OCI-LY3 (cell line): ENCODE data around the gene MTTP.

ENCODE experiments used
- CTCF ChIP-seq: fragments of 200-600, 300-600 bp; sonication (generic); IDR thresholded peaks from 2 replicates; pipeline ENCODE4 v1.5.1; 2014; ENCODE audit warnings: antibody characterized with exemption, low read length, low read depth
- EZH2phosphoT487 ChIP-seq: fragments of 200-600 bp; shearing (Covaris generic); IDR thresholded peaks from 2 replicates; pipeline ENCODE4 v1.6.1; 2018; ENCODE audit warnings: antibody characterized with exemption, mixed run types, low read depth

DNA sequence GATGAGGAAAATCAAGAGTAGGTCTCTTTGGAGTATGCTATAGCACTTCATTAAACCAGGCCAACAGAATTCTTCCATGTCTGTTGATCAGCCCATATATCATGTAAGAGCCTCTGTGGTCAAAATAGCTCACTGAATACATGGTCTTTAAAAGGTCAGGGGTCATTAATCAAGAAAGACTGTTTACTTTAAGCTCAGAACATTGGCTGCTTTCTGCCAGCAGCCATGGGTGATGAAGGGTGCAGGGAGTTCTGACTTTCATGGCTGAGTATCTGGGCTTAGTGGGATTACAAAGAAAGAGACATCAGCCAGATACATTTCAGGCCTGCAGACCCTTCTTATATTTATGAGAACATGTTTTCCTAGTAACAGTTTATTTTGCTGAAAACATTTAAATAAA, 90.1 kb downstream of the MTTP start:
- TF ChIP-seq CTCF, result no peak
- TF ChIP-seq EZH2phosphoT487, result no peak
